NCI-H524 (cell line): Measurements from ENCODE around the gene SLC49A3.
A peak's percentile ranks its signal among the peaks of the same experiment; 100 is the strongest.
"Not testable (repeated sequence)": the region's sequence is repeated elsewhere in the genome, so short reads cannot be mapped to it uniquely, and the experiment has no call there.

Source experiments
- DNase-seq, 2 experiments: peaks; one replicate each; lab custom pipeline; 2025; lab: John Stamatoyannopoulos, UW

The SLC49A3 gene

GRCh38 chr4:681736-682451 is 7.1 kb downstream of the SLC49A3 start:
- peak; percentile 45 to 65 for DNase-seq

DNA sequence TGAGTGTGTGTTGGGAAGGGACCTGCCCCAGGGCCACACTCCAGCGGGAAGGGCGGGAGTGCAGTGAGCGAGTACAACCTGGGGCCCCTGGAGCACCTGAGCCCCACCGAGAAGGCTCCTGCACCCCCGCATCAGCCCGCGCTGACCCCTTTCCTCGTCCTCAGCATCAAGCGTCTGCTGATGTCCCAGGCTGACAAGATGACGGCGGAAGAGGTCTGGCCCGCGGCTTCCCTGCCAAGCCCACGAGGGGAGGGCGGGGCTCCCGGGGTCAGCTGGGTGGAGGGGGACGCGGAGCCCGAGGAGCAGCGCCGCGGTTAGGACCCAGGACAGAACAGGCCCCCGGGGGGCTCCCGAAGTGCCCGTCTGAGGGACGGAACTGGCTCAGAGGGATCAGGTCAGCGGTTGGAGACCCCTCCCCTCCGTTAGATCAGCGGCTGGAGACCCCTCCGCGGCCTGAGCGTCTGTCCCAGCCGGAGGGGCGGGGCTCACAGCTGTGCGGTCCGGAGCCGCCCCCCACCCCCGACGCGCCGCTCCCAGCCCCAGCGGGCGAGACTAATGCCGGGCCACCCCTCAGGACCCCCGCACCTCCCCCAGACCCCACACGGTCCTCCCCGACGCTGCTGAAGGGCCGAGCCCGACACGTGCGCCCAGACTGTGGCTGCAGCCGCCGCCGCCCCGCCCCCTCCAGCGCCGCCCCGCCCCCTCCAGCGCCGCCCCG is 7.9 kb downstream of the SLC49A3 start:
- peak; percentile 8 to 57 for DNase-seq

- DNase-seq, result no peak
These were observed 8.4 kb downstream of the SLC49A3 start for GRCh38 chr4:680551-680927.

- DNase-seq, result no peak
These were observed 8.9 kb downstream of the SLC49A3 start for GRCh38 chr4:680091-680490.

GRCh38 chr4:679629-680028 is 9.3 kb downstream of the SLC49A3 start:
- no peak for DNase-seq

GRCh38 chr4:679104-679481 is 9.9 kb downstream of the SLC49A3 start:
- DNase-seq, result no peak

GRCh38 chr4:678331-679103 is 10.4 kb downstream of the SLC49A3 start:
- no peak for DNase-seq

DNA sequence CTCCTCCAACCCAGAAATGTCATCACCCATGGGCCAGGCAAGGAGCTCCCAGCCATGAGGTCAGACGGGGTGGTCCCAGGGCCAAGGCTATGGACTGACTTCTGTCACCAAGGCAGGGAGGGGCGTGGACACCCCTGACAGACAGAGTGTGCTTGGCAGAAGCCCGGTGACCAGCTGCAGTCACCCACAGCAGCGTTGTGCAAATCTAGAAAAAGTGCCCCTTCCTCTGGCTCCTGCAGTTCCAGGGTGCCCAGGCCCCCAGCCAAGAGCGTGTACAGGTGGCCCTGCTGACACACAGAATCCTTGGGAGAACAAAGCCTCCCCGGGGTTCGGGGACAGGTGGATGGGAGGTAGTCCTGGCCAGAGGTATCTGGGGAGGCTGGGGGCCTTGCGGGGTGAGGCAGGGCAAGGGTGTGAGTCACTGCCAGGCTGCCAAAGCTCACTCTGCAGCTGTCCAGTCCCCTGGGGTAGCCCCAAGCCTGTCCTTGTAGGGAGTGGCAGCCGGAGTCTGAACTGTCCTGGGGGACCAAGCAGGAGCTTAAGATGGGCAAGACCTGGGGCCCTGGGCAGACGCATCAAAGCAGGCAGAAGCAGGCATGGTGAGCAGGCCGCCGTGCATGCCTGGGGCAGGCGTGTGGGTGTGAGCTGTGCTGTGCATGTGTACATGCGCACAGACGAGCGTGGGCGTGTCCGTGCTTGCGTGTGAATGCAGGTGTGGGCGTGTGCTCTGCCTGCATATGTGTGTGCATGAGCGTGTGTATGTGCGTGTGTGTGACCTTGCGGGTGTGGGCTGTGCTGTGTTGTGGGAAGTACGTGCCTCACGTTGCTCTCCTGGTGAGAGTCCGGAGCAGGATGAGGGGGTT is 11.3 kb downstream of the SLC49A3 start:
- DNase-seq, result no peak

- DNase-seq, result no peak
These were observed 12.1 kb downstream of the SLC49A3 start for GRCh38 chr4:676871-677235.

DNA sequence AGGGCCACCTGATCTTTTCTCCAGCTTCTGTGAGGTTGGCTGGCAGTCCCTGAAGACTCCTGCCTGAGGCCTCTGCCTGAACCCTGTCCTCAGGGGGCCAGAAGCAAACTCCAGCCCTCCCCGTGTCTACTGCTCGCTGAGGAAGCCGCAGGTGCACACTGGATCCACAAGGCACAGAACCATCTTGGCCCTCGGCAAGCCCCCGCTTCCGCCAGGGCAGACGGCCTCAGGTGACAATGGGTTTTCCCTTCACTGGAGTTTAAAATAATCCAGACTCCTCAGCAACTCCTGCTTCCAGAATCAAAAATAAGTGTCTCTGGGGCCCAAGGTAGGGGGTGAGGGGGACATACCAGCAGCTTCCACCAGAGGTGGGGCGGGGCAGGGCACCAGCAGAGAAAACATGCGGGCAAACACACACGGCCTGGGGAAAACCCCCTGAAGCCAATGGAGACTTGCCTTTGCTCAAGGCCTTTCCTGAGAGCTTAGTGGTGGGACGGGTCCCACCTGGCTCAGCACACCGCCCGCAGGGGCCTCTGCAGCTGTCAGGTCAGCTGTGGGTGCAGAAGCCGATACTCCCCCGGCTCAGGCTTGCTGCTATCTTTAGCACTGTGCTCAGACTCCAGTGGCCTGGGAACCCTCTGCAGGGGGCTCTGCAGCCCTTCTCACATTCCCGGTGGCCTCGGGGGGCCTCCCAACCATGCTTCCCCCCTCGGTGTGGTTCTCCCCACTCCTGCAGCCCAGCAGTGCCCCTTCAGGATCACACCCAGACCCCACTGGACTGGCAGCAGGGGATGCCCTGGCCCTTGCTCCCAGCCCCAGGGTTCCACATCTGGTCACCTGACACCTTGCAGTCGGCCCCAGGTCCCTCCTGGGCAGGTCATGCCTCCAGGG is 12.7 kb downstream of the SLC49A3 start:
- DNase-seq, result no peak

DNA sequence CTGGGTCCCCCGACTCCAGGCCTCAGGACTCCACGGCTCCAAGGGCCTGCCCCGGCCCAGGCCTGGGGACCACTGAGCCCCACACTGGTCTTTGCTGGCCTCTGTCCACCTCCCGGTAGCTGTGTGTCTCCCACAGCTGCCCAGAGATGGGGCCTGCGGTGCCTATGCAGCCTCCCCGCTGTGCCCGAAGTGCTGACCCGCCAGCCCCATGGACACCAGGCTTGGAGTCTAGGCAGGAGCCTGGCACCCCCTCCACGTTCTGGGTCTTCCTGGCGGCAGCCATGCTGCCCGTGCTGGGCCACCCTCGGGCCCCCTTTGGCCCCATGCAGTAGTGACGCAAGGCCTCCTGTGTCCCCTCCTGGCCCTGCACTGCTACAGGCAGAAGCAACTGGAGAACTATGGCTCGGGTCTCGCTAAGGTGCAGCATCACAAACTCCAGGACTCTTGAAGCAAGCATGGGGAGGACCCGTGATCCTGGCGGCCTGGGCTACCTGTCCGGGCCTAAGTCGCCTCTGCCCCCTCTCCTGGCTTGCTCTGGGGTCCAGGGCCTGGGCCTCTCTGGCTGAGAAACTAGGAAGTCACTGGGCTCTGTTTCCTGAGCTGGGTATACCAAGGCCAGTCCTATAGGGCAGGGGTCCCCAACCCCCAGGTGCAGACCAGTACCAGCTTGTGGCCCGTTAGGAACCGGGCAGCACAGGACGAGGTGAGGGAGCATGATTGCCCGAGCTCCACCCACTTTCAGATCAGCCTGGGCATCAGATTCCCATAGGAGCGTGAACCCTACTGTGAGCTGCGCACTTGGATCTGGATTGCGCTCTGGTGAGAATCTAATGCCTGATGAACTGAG is 13.7 kb downstream of the SLC49A3 start:
- DNase-seq, result no peak

GRCh38 chr4:674172-675035 is 14.5 kb downstream of the SLC49A3 start, which contains the start of the genes ATP5ME and MYL5:
TSS of gene ATP5ME (minus strand) at chr4:674276. CDS start at chr4:674247, 29 bp downstream.
TSS of gene MYL5 (plus strand) at chr4:674542. CDS start at chr4:678027, 3,485 bp downstream.
- peak; percentile 87 to 95 for DNase-seq

GRCh38 chr4:673349-674091 is 15.4 kb downstream of the SLC49A3 start:
- no peak for DNase-seq

GRCh38 chr4:671769-672168 is 17.2 kb downstream of the SLC49A3 start:
- no peak for DNase-seq

DNA sequence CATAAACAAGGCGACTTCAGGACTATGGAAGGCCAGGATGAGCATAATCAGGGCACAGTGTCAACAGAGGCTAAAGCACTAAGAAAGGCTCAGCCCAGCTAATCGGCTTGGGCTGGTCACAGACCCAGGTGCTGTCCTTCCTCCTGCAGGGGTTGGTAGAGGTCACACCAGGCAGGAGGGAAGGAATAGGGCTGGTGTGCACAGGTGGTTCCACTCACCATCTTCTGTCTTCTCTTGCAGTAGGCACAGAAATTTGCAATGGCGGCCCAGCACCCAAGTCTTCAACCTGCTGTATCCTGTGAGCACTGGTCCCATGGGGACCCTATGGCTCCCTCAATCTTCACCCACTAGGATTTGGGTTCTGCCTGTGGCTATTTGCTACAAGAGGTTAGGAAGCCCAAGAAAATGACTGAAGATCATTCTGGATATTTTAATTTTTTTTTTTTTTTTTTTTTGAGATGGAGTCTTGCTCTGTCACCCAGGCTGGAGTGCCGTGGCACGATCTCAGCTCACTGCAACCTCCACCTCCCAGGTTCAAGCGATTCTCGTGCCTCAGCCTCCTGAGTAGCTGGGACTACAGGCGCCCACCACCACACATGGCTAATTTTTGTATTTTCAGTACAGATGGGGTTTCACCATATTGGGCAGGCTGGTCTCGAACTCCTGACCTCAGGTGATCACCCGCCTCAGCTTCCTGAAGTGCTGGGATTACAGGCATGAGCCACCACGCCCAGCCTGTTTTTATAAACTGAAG is 19.0 kb downstream of the SLC49A3 start:
- DNase-seq, result not testable (repeated sequence)

DNA sequence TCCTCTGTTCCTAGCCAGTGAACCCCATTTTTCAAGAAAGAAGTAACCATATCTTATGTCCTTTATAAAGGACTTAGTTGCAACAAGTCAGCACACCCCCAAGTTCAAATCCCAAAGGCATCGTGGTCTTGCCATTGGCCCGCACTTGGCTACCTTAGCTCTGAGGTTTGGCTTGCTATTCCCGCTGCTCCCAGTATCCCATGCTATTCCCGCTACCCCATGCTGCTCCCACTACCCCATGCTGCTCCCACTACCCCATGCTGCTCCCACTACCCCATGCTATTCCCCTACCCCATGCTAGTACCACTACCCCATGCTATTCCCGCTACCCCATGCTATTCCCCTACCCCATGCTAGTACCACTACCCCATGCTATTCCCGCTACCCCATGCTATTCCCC is 20.7 kb downstream of the SLC49A3 start:
- not testable (repeated sequence) for DNase-seq

DNA sequence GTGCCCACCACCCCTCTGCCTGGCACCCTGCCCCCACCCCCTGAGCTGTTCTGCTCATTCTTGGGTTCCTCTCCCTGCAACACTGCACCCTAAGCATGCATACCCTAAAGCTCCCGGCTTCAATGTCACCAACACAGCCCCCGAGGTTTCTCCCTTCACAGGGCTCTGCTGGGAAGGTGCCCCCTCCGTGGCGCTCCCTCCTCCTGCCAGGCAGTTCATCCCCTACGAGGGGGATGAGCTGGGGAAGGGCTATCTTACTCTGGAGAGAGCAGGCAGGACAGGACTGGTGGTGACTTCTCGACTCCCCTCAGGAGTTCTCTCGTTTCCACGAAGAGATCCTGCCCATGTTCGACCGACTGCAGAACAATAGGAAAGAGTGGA is 21.4 kb downstream of the SLC49A3 start:
- DNase-seq, result no peak
